Dedifferentiated amniotic fluid mesenchymal stem cell (primary cell): ENCODE results near the gene VSTM2B.
"Not testable (repeated sequence)": the region's sequence is repeated elsewhere in the genome, so short reads cannot be mapped to it uniquely, and the experiment has no call there.

ENCODE experiments used
- DNase-seq: peaks from one replicate; pipeline ENCODE4 v3.0.0-alpha.2; 2016; ENCODE audit errors: extremely low spot score

The VSTM2B gene

DNA sequence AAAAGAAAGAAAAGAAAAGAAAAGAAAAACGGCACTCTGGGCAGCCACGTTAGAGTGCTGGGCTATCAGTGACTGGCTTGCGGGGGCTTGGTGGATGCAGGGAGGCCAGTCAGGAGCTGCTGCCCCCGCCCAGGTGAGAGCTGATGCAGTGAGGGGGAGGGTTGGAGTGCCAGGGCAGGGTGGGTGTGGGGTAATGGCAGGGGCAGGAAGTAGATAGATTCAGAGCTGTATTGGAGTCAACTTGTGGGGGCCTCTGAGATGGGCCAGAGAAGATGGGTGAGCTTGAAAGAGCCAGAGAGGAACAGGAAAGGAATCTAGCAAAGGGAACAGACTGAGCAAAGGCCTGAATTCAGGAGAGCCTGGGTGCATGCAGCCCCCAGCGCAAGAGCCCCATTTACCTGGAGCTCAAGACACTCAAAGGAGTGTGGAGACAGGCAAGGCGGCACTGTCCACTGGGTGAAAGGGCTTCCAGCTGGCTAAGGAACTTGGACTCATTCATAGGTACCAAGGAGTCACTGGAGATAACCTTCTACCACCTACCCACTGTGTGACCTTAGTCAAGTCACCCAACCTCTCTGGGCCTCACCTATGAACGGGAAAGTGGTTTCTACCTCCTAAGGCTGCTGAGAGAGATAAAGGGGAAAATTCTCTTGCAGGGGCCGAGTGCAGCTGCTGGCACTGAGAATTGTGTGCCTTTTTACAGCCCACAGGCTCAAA lies 20.2 kb downstream of the VSTM2B start:
- DNase-seq, result no peak

GRCh38 chr19:29546583-29547190 lies 20.9 kb downstream of the VSTM2B start:
- no peak for DNase-seq

GRCh38 chr19:29547361-29547960 lies 21.7 kb downstream of the VSTM2B start:
- no peak for DNase-seq

DNA sequence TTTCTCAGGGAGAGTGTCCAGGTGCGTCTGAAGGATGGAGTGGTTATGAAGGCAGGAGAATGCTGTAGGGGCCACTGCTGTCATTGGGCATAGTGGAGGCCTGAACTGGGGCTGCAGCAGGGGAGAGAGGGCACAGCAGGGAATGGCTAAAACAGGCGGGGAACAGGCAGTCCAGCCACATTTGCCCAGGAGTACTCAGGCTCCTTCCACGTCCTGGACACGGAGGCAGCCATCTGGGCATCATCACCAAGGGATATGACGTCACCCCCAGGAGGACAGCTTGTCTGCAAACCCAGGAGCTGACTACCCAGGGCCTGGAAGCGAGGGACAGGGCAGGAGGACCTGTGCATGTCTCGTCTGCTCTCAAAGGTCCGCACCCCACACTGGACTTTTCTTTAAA lies 22.2 kb downstream of the VSTM2B start:
- DNase-seq, result no peak

- no peak for DNase-seq
Measured at GRCh38 chr19:29548483-29549085, 22.8 kb downstream of the VSTM2B start.

DNA sequence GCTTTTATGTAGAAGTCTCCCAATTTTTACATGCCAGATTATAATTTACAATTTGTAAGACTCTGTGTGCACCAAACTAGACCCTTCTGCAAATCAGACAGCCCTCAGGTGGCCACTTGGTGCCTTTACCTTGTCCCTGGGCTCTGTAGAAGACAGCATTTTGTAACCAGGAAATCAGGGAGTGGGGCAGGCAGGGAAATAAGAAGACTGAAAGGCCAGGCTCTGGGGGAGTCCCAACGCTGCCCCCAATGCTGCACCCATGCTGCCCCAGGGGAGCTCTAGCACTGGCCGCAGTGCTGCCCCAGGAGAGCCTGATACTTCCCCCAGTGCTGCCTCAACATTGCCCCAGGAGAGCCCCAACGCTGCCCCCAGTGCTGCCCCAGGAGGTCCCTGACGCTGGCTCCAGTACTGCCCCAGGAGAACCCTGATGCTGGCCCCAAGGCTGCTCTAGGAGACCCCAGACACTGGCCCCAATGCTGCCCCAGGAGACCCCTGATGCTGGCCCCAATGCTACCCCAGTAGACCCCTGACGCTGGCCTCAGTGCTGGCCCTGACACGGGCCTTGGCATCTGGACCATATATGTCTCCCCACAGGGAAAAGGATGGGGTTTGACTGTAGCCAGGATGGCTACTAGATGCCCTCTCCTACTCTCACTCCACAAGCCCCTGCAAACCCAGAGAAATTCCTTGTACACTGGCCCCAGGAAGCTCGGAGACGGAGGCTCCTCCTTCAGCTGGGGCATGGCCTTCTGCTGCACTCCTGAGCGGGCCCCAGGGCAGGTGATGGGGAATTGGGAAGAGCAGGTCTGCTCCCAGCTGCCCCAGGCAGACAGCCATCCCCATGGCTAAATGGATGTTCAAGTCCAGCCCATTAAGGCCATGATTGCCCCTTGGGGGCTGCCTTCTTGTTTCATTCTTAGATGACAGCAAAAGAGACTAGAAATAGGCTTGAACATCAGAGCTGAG lies 23.6 kb downstream of the VSTM2B start:
- no peak for DNase-seq

DNA sequence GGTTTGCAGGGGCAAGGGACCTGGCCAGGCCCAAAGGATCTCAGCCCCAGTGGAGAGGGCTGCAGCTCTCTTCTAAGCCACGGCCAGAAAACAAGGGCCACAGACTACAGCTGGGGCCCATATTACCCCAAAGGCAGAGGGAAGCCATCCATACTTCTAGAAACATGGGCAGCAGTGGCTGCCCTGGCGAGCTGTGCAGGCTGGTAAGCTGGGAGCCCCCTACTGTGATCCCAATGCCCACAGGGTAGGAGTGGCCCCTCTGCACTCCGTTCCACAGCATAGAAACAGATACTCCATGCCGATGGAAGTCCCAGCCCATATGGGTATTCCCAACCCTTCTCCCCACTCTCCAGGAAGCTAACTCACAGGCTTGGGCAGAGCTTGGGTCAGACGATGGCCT lies 25.1 kb downstream of the VSTM2B start:
- DNase-seq, result no peak

- no peak for DNase-seq
Measured at GRCh38 chr19:29551774-29552173, 26.0 kb downstream of the VSTM2B start.

GRCh38 chr19:29552454-29553280 lies 26.9 kb downstream of the VSTM2B start:
- DNase-seq, result no peak

DNA sequence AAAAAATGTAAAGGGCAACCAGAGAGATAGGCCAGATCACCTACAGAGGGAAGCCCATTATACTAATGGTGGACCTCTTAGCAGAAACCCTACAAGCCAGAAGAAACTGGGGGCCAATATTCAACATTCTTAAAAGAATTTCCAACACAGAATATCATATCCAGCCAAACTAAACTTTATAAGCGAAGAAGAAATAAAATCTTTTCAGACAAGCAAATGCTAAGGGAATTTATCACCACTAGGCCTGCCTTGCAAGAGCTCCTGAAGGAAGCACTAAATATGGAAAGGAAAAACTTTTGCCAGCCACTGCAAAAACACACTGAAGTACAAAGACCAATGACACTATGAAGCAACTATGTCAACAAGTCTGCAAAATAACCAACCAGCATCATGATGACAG lies 28.4 kb downstream of the VSTM2B start:
- DNase-seq, result no peak

DNA sequence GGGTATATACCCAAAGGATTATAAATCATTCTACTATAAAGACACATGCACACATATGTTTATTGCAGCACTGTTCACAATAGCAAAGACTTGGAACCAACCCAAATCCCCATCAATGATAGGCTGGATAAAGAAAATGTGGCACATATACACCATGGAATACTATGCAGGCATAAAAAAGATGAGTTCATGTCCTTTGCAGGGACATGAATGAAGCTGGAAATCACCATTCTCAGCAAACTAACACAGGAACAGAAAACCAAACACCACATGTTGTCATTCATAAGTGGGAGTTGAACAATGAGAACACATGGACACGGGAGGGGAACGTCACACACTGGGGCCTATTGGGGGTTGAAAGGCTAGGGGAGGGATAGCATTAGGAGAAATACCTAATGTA lies 33.3 kb downstream of the VSTM2B start:
- DNase-seq, result not testable (repeated sequence)

DNA sequence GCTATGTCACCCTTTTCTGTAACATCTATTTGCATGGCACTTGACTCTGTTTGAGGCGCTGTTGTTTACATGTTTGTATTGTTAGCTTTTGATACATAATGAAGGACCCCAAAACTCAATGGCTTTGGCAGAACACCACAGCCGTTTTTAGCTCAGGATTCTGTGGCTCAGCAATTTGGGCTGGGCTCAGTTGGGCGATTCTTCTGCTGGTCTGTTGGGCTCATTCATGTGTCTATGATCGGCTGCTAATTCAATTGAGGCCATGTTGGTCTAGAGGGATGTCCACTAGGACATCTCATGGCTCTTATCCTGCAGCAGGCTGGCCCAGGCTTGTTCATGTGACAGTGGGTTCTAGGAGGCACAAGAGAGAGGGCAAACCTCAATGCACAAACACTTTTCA lies 33.9 kb downstream of the VSTM2B start:
- DNase-seq, result no peak

DNA sequence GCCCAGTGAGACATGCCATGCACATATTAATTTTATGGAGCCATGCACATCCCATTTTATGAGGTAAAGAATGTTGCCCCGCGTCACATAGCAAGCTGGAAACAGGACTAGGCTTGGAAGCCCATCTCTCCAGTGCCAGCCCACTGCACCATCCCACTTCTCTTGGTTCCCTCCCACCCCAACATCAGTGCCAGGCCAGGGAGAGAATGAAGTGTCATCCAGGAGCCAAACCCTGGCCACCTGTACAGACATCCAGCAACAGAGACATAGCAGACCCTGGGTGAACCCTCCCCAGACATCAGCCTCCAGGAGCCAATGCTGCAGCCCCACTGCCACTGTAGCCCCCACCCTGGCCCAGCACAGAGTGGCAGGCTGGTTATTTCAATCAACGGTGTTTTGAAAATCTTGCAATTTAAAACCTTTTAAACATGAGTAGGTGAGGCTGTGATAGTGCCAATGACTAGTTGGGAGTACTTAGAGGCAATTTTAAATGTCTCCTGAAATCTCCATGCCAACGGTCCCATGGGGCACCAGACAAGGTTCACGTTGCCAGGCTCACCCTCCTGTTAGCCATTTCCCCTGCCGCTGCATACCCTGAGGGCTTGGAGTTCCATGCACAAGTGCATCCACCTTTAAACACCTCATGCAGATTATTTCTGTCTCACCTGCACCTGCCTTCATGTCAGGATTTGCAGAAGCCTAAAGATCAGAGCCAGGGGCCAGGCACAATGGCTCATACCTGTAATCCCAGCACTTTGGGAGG lies 34.7 kb downstream of the VSTM2B start:
- no peak for DNase-seq

- no peak for DNase-seq
Measured at GRCh38 chr19:29561601-29562000, 35.8 kb downstream of the VSTM2B start.

GRCh38 chr19:29562299-29563297 lies 36.8 kb downstream of the VSTM2B start:
- no peak for DNase-seq

- DNase-seq, result no peak
Measured at GRCh38 chr19:29563486-29564101, 37.8 kb downstream of the VSTM2B start.

DNA sequence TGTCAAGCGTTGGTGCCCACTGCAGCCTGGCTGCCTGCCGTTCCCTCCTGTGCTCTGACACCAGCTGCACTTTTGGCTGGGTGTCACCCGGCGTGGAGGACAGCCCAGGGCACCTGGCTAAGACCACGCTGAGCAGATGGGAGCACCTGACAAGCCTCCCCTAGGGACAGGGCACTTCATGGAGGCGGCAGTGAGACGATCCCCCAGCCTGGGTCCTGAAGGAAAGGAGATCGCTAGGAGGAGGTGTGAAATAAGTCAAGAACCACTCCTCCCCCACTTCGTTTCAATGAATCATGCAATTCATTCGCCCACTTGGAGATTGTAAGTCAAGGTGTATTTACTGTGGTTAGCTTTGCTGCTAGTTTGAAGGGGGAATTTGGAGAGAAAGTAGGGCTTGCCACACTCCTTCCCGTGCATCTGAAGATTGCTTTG lies 38.8 kb downstream of the VSTM2B start:
- no peak for DNase-seq

DNA sequence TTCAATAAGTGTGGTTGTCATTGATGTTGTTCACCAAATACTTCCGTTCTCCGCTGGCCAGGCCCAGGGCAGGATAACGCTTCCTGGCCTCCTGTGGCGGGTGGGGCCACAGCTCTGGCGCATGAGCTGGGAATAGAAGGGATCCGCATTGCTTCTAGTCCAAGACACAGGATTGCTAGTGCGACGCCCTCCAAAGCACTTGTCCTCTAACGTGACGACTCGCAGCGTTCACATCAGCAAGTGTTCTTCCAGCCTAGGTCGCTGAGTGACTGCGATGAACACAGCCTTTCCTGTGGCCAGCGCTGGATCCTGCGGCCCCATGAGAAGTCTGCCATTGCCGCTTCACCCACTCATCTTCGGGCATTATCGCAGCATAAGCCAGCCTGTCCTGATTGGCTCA lies 39.4 kb downstream of the VSTM2B start:
- no peak for DNase-seq
